DND-41 (cell line): ENCODE data around the gene SUCO.

ENCODE experiments used
- CTCF ChIP-seq: IDR thresholded peaks from 2 replicates; pipeline ENCODE4 v1.5.1; 2012; ENCODE audit warnings: borderline replicate concordance, low read length, moderate library complexity, mild to moderate bottlenecking; ENCODE audit not compliant: poor library complexity, severe bottlenecking; ENCODE audit errors: extremely low read depth
- EZH2 ChIP-seq: IDR thresholded peaks from 3 replicates; pipeline ENCODE4 v1.6.1; 2012; ENCODE audit warnings: borderline replicate concordance, low read depth, mild to moderate bottlenecking, moderate library complexity, low read length, inconsistent platforms; ENCODE audit not compliant: severe bottlenecking

GRCh38 chr1:172581273-172581672, 48.3 kb downstream of the SUCO start:
- TF ChIP-seq EZH2 (no peak), CTCF (no peak)
